ENCODE data around the gene SYNE2.
"Not testable (repeated sequence)": the region's sequence is repeated elsewhere in the genome, so short reads cannot be mapped to it uniquely, and the experiment has no call there.

SYNE2 gene

DNA sequence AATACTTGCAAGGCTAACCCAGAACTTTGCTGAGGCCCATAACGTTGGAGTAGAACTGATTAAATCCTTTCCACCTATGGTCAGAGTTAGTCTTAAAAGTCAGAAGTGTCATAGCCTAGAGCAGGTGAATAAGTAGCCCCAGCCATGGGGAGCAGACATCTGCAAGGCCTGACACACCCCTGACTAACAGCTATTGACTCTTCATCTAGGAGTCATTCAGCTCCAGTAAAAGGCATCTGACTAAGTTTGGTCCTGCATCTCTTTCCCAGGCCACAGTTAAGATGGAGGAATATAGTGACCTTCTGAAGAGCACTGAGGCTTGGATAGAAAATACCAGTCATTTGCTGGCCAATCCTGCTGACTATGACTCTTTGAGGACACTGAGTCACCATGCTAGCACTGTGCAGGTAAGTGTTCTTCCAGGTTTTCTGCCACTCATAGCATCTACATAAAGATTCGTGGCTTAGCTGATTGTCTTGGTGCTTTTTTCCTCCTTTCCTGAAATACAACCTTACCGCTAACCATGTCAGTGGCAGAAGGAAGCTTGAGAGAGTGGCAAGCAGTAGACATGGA is 228.5 kb downstream of the SYNE2 start:
- DNase-seq (ENCODE audit: low spot score), result no peak

DNA sequence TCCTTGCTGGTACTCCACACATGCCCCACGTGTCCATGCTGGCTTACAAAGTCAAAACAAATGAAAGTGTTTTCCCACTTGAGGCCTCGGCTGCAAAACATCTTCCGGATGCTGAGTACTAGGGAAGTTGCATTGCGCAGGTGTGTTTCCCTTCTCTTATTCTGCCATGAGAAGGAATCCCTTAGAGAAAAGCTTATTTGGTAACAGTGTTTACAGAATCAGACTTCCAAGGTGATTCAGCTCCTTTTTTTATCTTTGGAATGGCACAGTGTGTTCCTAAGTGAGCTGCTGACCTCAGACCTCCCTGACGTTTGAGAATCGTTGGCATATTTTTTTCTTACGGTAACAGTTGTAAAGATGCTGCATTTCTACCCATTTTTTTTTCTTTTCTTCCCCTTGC is 230.0 kb downstream of the SYNE2 start:
- no peak for DNase-seq (ENCODE audit: low spot score)

DNA sequence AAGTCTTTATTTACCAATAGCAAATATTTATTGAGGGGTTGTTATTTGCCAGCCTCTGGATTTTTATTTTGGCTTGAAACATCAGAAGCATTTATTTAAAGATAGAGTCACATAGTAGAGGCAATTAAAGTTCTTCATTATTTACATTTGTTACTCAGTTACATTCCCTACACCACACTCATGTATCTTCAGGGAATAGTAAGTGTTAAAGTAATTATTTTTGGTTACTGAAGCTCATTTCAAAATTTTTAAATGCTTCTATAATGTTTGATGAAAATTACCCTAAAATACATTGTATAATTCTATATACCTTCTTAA is 235.8 kb downstream of the SYNE2 start:
- DNase-seq (ENCODE audit: low spot score), result no peak

DNA sequence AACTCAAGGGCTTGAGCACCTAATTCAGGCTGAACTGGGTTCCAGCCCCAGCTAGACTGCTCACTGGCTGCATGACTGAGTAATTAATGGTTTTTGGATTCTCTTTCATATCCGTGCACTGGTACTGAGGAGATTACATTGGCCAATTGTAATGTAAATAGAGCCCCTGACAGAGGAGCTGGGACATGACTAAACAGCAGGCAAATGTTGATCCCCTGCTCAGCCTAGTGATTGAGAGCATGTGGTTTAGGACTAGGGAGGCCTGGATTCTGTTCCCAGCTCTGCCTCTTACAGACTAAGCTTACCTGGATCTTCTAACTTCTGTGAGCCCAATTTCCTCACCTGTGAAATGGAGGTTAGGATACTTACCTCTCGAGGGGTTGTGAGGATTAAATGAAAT is 237.1 kb downstream of the SYNE2 start:
- no peak for DNase-seq (ENCODE audit: low spot score)

DNA sequence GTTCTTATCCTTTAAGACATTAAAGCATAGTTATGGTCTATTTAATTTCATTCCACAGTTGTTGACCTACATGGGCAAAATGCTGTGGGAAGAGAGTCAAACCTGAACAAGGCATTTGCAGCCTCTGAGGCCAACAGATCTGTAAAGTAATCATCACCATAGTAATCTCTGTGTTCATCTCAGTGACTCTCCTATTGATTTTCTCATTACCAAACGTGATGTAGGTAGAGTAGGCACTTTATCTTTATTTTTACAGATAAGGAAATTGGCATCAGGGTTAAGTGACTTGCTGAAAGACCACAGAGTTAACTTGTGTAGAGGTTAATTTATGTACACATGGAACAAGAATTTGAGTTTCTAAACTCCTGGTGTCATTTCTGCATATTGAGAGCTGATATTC is 238.4 kb downstream of the SYNE2 start:
- DNase-seq (ENCODE audit: low spot score), result no peak

DNA sequence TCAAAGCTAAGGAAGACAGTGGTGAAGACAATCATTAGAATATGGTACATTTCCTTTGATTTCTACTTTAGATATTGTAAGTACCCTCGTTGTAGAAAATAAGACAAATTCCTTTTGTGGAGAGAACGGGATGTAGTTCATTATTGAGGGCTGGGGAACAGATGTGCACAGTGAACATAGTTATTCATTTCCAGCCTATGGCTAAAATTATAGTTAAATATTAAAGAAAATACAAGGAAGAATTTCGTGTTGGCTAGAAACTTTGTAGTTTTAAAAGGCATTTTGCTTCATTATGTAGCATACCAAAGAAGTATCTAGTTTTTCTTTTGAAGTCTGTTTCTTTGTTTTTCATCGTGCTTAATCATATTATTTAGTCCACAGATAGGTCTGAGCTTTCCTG is 239.5 kb downstream of the SYNE2 start:
- no peak for DNase-seq (ENCODE audit: low spot score)

DNA sequence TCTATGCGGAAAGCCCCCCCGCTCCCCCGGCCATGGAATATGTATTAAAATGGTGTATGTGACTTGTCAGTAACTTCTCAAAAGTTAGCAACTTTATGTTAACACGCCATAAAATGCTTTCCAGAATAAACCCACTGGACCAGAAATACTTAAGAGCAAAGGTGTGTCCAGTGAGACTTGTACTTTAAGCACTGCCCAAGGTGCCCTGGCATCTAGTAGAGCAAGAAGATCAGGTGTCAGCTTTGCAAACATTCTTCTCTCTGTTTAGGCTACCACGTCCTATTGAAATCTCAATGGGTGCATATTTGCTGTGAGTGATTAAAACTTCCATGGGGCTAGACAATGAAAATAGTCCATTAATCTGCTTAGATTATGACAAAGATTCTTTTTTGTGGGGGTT is 240.1 kb downstream of the SYNE2 start:
- no peak for DNase-seq (ENCODE audit: low spot score)

DNA sequence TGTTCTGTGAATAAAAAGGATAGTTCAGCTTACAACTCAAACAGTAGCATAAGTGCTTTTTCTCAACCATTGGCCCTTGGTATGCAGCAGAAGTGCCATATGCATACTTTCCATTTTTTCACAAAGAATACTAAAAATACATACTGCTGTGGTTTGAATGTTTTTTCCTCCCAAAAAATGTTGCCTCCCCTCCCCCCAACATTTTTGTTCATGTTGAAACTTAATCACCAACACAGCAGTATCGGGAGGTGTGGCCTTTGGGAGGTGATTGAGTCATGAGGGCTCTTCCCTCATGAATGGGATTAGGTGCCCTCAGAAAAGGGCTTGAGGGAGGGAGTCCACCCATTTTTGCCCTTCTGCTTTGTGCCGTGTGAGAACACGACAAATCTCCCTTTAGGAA is 242.8 kb downstream of the SYNE2 start:
- no peak for DNase-seq (ENCODE audit: low spot score)

DNA sequence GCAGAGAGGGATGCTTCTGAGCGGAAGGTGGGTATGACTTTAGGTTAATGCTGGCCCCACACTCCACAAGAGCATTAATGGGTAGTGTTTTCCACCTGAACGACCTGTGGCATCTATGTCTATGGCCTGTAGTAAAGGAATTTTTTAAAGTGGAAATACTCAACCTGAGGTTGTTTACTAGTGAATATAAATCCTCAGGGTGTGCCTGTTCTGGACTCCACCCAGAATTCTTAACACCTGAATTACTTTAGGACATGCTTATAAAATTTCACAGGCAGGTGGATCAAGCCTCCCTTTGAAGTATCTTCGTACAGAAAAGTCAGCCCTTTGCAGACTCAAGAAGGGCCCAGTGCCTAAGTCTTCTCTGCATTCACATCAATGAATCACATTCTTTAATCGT is 245.3 kb downstream of the SYNE2 start:
- DNase-seq (ENCODE audit: low spot score), result no peak

DNA sequence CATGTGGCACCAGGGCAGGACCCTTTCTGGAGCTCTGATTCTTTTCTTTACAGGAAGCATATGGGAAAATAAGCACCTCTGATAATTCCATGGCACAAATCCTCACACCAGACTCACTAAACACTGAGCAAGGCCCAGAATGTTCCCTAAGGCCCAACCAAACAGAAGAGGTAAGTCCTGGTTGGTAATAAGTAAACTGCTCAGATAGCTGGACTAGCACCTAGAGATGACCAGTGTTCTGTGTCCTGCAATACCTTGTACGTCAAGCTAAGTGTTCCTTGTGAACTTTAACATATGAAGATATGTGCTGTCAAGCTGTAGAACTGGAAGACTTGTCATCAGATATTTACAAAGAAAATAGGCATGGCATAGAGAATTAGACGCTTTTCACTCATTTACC is 254.6 kb downstream of the SYNE2 start:
- no peak for DNase-seq (ENCODE audit: low spot score)

DNA sequence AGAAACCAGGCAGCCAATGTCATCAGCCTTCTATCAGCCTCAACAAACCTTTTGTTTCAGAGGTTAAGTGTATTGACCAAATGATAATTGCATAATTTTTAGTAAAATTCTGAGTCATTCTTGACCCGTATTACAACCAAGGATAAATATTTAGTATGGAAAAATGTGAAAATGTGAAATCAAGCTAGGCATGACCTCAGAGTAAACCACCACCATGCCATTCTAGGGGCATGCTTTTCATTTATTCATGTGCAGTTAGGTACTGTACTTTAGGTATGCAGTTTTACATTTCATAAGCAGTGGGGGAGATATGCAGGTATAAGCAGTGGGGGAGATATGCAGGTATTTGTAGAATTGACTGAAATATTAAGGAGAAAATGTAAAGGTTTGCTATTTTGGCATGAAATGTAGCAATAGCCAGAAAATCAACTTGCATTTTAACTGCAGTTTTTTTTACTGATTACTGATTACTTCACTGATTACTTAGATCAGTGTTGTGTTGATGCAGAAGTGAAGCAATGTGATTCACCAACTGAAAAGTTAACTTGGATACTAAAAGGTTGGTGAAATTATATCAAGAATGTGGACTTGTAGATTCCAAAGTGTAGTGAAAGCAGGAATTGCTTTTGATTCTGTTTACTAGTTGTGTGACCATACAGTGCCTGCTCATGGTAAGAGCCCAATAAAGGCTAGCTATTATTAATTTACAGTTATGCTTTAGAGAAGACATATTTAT is 257.2 kb downstream of the SYNE2 start:
- DNase-seq (ENCODE audit: low spot score), result no peak

DNA sequence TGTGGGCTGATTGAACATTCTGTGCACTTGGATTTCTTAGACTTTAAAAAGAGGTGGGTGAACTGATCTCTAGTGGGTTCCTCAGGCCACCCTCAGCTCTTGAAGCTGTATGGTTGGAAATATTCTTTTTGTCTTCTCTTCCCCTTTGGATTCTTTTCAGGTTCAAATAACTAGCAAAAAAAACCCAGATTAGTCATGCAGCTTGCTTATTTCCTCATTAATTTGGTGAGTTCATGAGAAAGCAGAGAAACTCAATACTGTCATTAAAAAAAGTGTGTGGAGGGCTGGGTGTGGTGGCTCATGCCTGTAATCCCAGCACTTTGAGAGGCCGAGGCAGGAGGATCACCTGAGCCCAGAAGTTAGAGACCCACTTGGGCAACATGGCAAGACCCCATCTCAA is 258.0 kb downstream of the SYNE2 start:
- DNase-seq (ENCODE audit: low spot score), result no peak

DNA sequence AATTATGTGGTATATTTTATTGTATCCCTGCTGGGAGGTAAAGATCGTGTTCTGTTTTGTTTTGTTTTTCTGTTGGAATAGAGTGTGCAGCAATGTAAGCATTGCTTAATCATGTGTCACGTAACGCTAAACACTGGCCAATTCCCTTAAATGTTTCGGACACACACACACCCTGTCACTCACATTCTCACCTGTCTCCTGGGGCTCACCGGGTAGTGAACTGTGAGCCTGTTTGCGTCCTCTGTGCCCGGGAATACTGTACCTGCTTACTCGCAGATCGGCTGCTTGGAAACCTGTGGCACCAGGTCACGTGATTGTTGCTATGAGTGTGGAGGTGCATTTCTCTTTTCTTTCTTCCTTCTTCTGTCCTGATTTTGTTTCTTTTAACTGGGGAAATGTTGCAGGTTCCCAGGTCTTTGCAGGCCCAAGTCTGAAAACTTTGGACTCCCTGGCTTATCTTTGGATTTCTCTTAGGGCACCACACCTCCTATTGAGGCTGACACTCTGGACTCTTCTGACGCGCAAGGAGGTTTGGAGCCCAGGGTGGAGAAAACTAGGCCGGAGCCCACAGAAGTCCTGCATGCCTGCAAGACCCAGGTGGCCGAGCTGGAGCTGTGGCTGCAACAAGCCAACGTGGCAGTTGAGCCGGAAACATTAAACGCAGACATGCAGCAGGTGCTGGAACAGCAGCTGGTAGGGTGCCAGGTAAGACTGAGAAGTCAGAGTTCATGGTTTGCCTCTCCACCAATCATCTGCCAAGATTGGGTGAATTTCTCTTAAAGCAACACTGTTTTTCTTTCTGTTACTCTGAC is 260.3 kb downstream of the SYNE2 start:
- DNase-seq (ENCODE audit: low spot score), result no peak

DNA sequence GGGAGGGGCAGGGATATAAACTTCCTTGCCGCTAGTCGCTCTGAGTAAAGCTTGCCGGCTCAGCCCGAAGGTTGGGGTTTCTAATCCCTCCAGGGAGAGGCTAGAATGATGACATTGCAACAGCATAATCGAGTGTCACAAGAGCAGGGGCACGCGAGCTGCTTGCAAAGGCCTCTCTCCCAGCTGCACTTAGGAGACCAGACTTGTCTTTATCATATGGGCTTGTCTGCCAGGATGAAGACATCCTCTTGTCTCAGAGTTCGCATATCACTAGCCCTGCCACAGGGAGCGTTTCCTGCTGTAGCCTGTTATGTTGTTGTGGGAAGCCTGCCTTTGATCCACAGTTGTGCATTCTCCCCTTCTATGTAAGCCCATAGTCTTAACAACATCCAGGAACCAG is 261.4 kb downstream of the SYNE2 start:
- DNase-seq (ENCODE audit: low spot score), result no peak

DNA sequence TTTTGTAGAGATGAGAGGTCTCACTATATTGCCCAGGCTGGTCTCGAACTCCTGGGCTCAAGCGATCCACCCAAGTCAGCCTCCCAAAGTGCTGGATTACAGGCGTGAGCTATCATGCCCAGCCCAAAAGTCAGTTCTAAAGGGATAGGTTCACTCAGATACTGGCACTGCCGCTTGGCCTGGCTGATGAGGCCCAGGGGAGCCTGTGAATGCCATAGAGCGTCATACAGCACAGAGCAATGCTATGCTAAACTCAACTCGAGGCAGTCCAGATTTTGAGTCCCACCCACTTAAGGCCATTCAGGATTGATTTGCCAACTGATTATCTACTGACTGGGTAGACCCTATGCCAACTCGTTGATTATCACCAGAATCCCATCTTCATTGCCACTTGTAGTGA is 262.0 kb downstream of the SYNE2 start:
- DNase-seq (ENCODE audit: low spot score), result no peak

DNA sequence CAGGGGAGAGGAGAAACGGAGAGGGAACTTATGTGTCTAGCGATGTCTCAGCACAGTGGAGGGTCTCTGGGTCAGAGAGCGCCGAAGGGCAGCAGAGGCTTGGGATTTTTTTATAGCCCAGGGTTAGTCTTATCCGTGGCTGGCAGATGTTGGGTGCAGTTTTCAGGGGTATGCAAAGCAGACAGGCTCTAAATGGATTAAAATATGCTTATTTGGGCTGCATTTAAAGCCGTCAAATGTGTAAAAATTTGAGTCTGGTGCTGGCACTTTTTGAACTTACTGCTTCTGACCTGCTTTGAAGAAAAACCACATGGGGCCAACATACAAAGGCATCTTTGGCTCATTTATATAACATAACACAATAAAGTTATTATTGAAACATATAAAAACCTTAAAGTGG is 262.6 kb downstream of the SYNE2 start:
- DNase-seq (ENCODE audit: low spot score), result no peak

DNA sequence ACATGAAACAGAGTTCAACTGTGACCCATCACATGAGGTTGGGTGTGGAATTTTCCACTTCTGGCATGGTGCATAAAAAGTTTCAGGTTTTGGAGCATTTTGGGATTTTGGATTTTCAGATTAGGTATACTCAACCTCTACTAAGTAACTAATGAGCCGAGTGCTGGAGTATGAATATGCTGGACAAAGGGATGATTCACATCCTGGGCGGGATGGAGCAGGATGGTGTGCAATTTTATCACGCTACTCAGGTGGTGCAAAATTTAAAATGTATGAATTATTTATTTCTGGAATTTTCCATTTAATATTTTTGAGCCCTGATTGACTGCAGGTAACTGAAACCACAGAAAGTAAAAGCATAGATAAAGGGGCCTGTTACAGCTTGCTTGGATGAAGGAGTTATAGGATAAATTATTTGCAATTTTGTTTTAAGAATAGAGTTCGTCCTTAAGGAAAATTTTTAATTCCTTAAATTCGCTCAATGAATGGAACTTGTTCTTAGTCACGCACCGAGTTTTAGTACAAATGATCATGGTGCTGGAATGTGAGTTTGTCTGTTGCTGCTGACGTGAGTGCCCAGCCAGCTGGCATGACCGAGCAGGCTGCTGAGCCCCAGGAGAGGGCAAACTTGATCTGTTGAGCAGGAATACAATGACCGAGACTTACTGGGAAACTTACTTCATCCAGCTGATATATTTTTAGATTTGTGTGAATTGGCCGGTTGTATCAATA is 265.0 kb downstream of the SYNE2 start:
- DNase-seq (ENCODE audit: low spot score), result no peak

DNA sequence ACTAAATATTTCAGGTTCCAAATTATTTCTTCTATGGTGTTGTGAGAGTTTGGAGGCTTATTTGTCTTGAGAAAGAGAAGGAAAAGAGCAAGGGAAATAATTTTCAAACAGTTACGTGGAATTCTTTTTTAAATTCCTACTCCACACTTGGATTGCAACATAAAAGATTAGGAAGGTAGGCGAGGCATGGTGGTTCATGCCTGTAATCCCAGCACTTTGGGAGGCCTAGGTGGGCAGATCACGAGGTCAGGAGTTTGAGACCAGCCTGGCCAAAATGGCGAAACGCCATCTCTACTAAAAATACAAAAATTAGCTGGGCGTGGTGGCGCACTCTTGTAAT is 265.6 kb downstream of the SYNE2 start:
- not testable (repeated sequence) for DNase-seq (ENCODE audit: low spot score)

DNA sequence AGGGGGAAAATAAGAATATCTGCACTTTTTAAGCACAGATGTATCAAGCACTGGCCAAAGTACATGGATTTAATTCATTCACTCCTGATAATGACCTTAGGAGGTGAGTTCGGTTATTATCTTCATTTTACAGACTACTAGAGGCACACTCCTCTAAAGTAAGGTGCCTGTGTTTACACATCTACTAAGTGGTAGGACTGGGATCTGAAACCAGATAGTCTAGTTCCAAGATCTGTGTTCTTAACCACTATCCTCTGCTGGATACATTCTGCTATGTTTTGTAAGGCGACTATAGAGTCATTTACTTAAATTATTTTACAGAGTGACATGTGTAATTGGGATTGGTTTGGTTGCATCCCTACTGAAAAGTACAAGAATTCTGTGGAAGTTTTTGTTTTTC is 266.1 kb downstream of the SYNE2 start:
- no peak for DNase-seq (ENCODE audit: low spot score)

DNA sequence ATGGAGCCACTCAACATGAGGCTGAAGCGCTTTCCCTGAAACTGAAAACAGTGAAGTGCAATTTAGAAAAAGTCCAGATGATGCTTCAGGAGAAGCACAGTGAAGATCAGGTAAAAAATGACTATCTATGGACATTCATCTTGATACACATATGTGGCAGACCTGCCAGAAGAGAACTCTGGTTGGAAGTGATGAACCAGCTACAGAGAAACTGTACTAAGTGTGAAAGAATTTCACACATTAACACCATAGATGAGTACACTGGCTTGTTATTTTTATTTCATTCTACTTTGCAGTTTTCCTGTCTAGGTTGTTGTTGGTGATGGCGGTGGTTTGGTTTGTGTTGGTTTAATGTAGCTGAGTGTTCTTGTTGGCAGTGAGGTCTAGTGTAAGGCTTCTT is 266.7 kb downstream of the SYNE2 start:
- no peak for DNase-seq (ENCODE audit: low spot score)

DNA sequence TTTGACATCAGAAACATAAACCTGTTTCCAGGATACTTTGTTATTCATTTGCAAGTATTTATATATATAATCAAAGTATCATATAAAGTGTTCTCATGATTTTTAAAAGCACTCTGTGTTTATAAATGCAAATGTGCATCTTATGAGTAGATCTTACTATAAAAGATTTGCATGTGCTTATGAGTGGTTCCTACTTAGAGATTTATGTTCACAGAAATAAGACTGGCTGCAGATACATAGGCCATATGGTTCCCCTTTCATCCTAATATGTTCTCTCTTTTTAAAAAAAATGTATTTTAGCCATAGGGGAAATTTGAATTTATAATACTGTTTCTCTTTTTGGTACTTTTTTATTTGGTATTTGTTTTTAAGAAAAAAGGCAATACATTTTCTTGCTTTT is 267.2 kb downstream of the SYNE2 start:
- no peak for DNase-seq (ENCODE audit: low spot score)

DNA sequence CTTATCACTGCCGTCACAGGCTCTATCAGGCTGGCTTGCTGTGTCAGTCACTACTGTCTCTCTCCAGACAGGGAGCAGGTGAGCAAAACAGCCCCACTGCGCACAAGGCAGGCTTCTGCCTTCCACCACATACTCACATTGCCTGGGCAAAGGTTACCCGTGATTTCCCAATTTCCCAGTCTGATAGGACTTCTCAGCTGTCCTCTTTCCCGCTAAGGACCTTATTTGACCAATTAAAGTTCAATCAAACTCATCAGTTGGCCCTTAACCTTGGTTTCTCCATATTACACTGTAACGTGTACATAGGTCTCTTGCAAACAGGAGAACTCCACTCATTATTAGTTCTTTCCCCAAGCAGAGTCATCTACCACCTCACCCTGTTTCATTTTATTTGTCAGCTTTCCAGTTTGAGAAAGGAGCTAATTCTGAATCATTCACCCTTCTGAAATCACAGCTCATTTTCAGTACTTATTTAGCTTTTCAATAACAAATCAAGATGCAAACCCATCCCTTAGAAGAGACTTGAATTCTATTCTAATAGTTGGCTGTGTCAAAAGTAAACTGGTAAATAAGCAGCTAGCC is 270.5 kb downstream of the SYNE2 start:
- no peak for DNase-seq (ENCODE audit: low spot score)

DNA sequence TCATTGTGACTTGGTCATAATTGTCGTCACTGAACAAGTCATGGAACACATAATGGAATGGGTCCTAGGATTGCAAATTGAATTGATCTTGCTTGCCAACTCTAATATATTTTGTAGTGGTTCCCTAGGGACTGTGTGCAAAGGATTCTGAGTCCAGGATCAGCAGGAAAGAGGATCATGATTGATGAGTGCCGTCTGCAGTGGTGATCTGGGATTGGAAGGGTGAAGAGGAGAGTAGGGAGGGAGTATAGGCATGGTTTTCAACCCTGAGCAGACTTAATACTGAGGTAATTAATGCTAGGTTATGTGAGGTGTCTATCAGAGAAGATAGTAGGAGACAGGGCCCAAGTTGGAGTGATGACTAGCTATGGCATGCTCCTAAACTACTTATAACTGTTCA is 272.5 kb downstream of the SYNE2 start:
- DNase-seq (ENCODE audit: low spot score), result no peak

Data from HuH-7.5 (cell line).